Left ventricle myocardium inferior (tissue), 1 donor: ENCODE results near the gene IPMK. TPM values are rescaled to one million over a fixed set of nuclear protein-coding genes. Genes with fewer than 3 reads are reported as not detected.

Source experiments
- DNase-seq: peaks from one replicate; pipeline ENCODE4 v3.0.0-alpha.2; 2020
- H3K27ac ChIP-seq: fragments of 200-600 bp; replicated peaks from 2 replicates; pipeline ENCODE4 v1.8.0; 2021
- H3K27me3 ChIP-seq: fragments of 200-600 bp; 2 replicates; pipeline ENCODE4 v1.8.0; 2021; ENCODE audit warnings: low read depth
- H3K36me3 ChIP-seq: fragments of 200-600 bp; 2 replicates; pipeline ENCODE4 v1.8.0; 2021
- H3K4me1 ChIP-seq: fragments of 200-600 bp; 2 replicates; pipeline ENCODE4 v1.8.0; 2021
- H3K4me3 ChIP-seq: fragments of 200-600 bp; 2 replicates; pipeline ENCODE4 v1.8.0; 2021; ENCODE audit warnings: mild to moderate bottlenecking, moderate library complexity
- H3K9me3 ChIP-seq: fragments of 200-600 bp; replicated peaks from 2 replicates; pipeline ENCODE4 v1.8.0; 2021
- CTCF ChIP-seq: fragments of 200-600 bp; IDR thresholded peaks from 2 replicates; pipeline ENCODE4 v1.8.0; 2021; ENCODE audit warnings: antibody characterized with exemption, mild to moderate bottlenecking, borderline replicate concordance
- intact Hi-C: fragments of 100-400 bp; cut with micrococcal nuclease; formaldehyde crosslinking; loops from one replicate; pipeline ENCODE4 v1.11.0; 2022
- total RNA-seq: library from RNA; stranded (reverse); fragmentation: NEBNext Ultra II Directional; extraction: Animal tissue kit (Norgen Biotek cat#: 25700); gene quantifications from one replicate; pipeline ENCODE4 v1.2.1, GENCODE V29; 2021
- donor health status: DM: no; HTN: yes; CAD: no; lungs with severe emphysema.

Gene IPMK
- total RNA-seq, 1 donor from 2014 or later, result 2.3 TPM

- no peaks in the 10 kb centered on the region for H3K27me3 ChIP-seq
- no peaks in the 10 kb centered on the region for H3K36me3 ChIP-seq
- intact Hi-C loops, result no loop called here
- TF ChIP-seq CTCF, result no peak
- DNase-seq, result no peak
- peaks cover 71% of the 10 kb centered on the region for H3K4me1 ChIP-seq
- H3K4me3 ChIP-seq, result peak overlapping the region; percentile 87
- no peaks in the 10 kb centered on the region for H3K9me3 ChIP-seq
- H3K27ac ChIP-seq, result peak overlapping the region; percentile 93
Observed at GRCh38 chr10:58268454-58268945, 806 bp upstream of the IPMK start.

GRCh38 chr10:58266826-58267712 is 625 bp downstream of the IPMK start:
- intact Hi-C loops, result no loop called here
- no peak for TF ChIP-seq CTCF
- Histone ChIP-seq H3K4me3 (peak overlapping the region; percentile 87), H3K27me3 (no peaks in the 10 kb centered on the region), H3K9me3 (no peaks in the 10 kb centered on the region), H3K36me3 (no peaks in the 10 kb centered on the region), H3K4me1 (peaks cover 61% of the 10 kb centered on the region), H3K27ac (peak overlapping the region; percentile 93)
- DNase-seq, result peak; percentile 49

GRCh38 chr10:58266003-58266825 is 1.5 kb downstream of the IPMK start:
- intact Hi-C loops, result no loop called here
- H3K27ac ChIP-seq, result peak overlapping the region; percentile 93
- peak overlapping the region; percentile 87 for H3K4me3 ChIP-seq
- H3K4me1 ChIP-seq, result peaks cover 56% of the 10 kb centered on the region
- no peak for TF ChIP-seq CTCF
- H3K9me3 ChIP-seq, result no peaks in the 10 kb centered on the region
- DNase-seq, result no peak
- no peaks in the 10 kb centered on the region for H3K36me3 ChIP-seq
- no peaks in the 10 kb centered on the region for H3K27me3 ChIP-seq

- no peak for DNase-seq
- Histone ChIP-seq H3K9me3 (no peaks in the 10 kb centered on the region), H3K4me3 (peak overlapping the region; percentile 87), H3K4me1 (peaks cover 50% of the 10 kb centered on the region), H3K27ac (peak overlapping the region; percentile 93), H3K36me3 (no peaks in the 10 kb centered on the region), H3K27me3 (no peaks in the 10 kb centered on the region)
- TF ChIP-seq CTCF, result no peak
- intact Hi-C loops, result no loop called here
Observed at GRCh38 chr10:58265249-58265648, 2.4 kb downstream of the IPMK start.

GRCh38 chr10:58264780-58265179 is 2.9 kb downstream of the IPMK start:
- no peak for DNase-seq
- no peak for TF ChIP-seq CTCF
- Histone ChIP-seq H3K27me3 (no peaks in the 10 kb centered on the region), H3K4me1 (peaks cover 46% of the 10 kb centered on the region), H3K9me3 (no peaks in the 10 kb centered on the region), H3K36me3 (no peaks in the 10 kb centered on the region), H3K4me3 (no peak overlapping the region), H3K27ac (peak overlapping the region; percentile 1)
- intact Hi-C loops, result no loop called here
